A549 (cell line): ENCODE measurements around the gene RNGTT. TPM values are rescaled to one million over a fixed set of nuclear protein-coding genes. Genes with fewer than 3 reads are reported as not detected.

Experiments used
- ATAC-seq, 2 experiments: fragments of 200-7000 bp in 1 of 2; fragments of >200 bp in 1 of 2; cut with Nextera tagmentation in 1 of 2; cut with Tn5 transposase in 1 of 2; 3 replicates each; pipeline versions ENCODE4 v1.8.0 to v1.9.1; 2018 to 2020; ENCODE audit warnings: mild to moderate bottlenecking in 1 of 2, moderate library complexity in 1 of 2
- CTCF ChIA-PET: fragments of 300-600 bp; sonication (Branson Sonifier 250); formaldehyde crosslinking; extraction: SDS; loops from one replicate; lab custom pipeline; 2021; ENCODE audit warnings: antibody characterized with exemption, inconsistent platforms; lab: Yijun Ruan, JAX
- POLR2A ChIA-PET: fragments of 350-600 bp; formaldehyde crosslinking; extraction: SDS; loops from one replicate; lab custom pipeline; 2021; ENCODE audit warnings: antibody characterized with exemption, inconsistent platforms; lab: Yijun Ruan, JAX
- DNase-seq, 2 experiments: peaks; one replicate each; pipeline versions ENCODE4 v3.0.0 to v3.0.0-alpha.2; 2011 to 2016; ENCODE audit warnings: low read depth in 1 of 2, low spot score in 1 of 2
- FAIRE-seq: peaks from 2 replicates; lab custom pipeline; 2011; peaks lifted over from hg19 to GRCh38; lab: Jason Lieb, UNC
- H3K27ac ChIP-seq, 2 experiments: fragments of >200 bp; sonication (Bioruptor Twin); formaldehyde crosslinking; 3 replicates each; pipeline ENCODE4 v1.5.1; 2016 to 2017
- H3K4me1 ChIP-seq: fragments of >200 bp; sonication (Bioruptor Twin); formaldehyde crosslinking; 3 replicates; pipeline ENCODE4 v1.6.1; 2016
- H3K4me2 ChIP-seq: fragments of >200 bp; sonication (Bioruptor Twin); formaldehyde crosslinking; 3 replicates; pipeline ENCODE4 v1.6.1; 2016
- H3K4me3 ChIP-seq: fragments of >200 bp; sonication (Bioruptor Twin); formaldehyde crosslinking; 3 replicates; pipeline ENCODE4 v1.5.1; 2016
- H3K9me3 ChIP-seq: fragments of >200 bp; sonication (Bioruptor Twin); formaldehyde crosslinking; 3 replicates; pipeline ENCODE4 v1.6.1; 2016
- CHD4 ChIP-seq: fragments of 200-600 bp; sonication (generic); IDR thresholded peaks from 2 replicates; pipeline ENCODE4 v1.6.1; 2016; ENCODE audit warnings: antibody characterized with exemption, mild to moderate bottlenecking, borderline replicate concordance
- EHMT2 ChIP-seq: fragments of 200-600 bp; sonication (generic); IDR thresholded peaks from 2 replicates; pipeline ENCODE4 v1.6.1; 2016; ENCODE audit warnings: antibody characterized with exemption, low read depth, mild to moderate bottlenecking, moderate library complexity
- EP300 ChIP-seq, 2 experiments: fragments of >200 bp; sonication (Bioruptor Twin); formaldehyde crosslinking; IDR thresholded peaks; 2 replicates in 1 of 2; 3 replicates in 1 of 2; pipeline ENCODE4 v1.6.1; 2016 to 2017
- GATA3 ChIP-seq: IDR thresholded peaks from 2 replicates; pipeline ENCODE4 v1.6.1; 2012; ENCODE audit warnings: borderline replicate concordance
- HEYL ChIP-seq: fragments of 250-450 bp; sonication (Bioruptor Pico); IDR thresholded peaks from 2 replicates; pipeline ENCODE4 v1.8.0; 2021; ENCODE audit warnings: mild to moderate bottlenecking, moderate library complexity
- HOXB13 ChIP-seq: fragments of 250-450 bp; sonication (Bioruptor Pico); IDR thresholded peaks from 2 replicates; pipeline ENCODE4 v1.5.0; 2020; ENCODE audit warnings: low read depth, mild to moderate bottlenecking, moderate library complexity
- MAFK ChIP-seq: fragments of 450-650 bp; IDR thresholded peaks from 2 replicates; pipeline ENCODE4 v1.6.1; 2014; ENCODE audit not compliant: partially characterized antibody
- MAZ ChIP-seq: fragments of 150-350 bp; IDR thresholded peaks from 2 replicates; pipeline ENCODE4 v1.6.1; 2014; ENCODE audit warnings: antibody characterized with exemption, low read depth, low read length, borderline replicate concordance
- NPAS2 ChIP-seq: fragments of 250-450 bp; sonication (Bioruptor Pico); IDR thresholded peaks from 2 replicates; pipeline ENCODE4 v1.8.0; 2022; ENCODE audit warnings: mild to moderate bottlenecking, moderate library complexity, borderline replicate concordance
- NR3C1 ChIP-seq: fragments of >200 bp; sonication (Bioruptor Twin); formaldehyde crosslinking; IDR thresholded peaks from 3 replicates; pipeline ENCODE4 v1.6.1; 2017
- ZC3H11A ChIP-seq: fragments of 450-650 bp; IDR thresholded peaks from 2 replicates; pipeline ENCODE4 v1.6.1; 2014; ENCODE audit warnings: antibody characterized with exemption, mild to moderate bottlenecking
- ZFP36 ChIP-seq: fragments of 450-650 bp; IDR thresholded peaks from 2 replicates; pipeline ENCODE4 v1.6.1; 2014; ENCODE audit warnings: borderline replicate concordance; ENCODE audit not compliant: partially characterized antibody
- WGBS: methylation state at CpG from one replicate; pipeline ENCODE4 v1.1.6; 2017; ENCODE audit errors: missing lambda C conversion rate; 5-methylcytosine and 5-hydroxymethylcytosine counted together
- polyA plus RNA-seq, 4 experiments: library from polyadenylated mRNA; depleted of rRNA in 3 of 4; stranded (reverse); fragments of >200 nt; fragmentation: RNase III in 1 of 4; extraction: RNeasy Plus Mini Kit Qiagen cat#74134 plus additional on column Dnase treatment in 1 of 4; gene quantifications; 2 replicates in 3 of 4; 3 replicates in 1 of 4; pipeline ENCODE4 v1.2.3, GENCODE V29; 2011 to 2017
- TF ChIP-seq, protein P1 (sequence below): fragments of 200-600 bp; sonication (generic); IDR thresholded peaks from 2 replicates; pipeline ENCODE4 v1.6.1; 2016; ENCODE audit warnings: antibody characterized with exemption, mild to moderate bottlenecking, moderate library complexity
- TF ChIP-seq, protein P2 (sequence below): fragments of >200 bp; sonication (Bioruptor Twin); formaldehyde crosslinking; IDR thresholded peaks from 2 replicates; pipeline ENCODE4 v1.6.1; 2016
- TF ChIP-seq, protein P3 (sequence below): IDR thresholded peaks from 2 replicates; pipeline ENCODE4 v1.6.1; 2012; ENCODE audit warnings: low read depth, borderline replicate concordance
- TF ChIP-seq, protein P4 (sequence below): fragments of 150-350 bp; IDR thresholded peaks from 2 replicates; pipeline ENCODE4 v1.6.1; 2014; ENCODE audit warnings: low read depth, mild to moderate bottlenecking, low read length
- TF ChIP-seq, protein P5 (sequence below): fragments of 250-450 bp; sonication (Bioruptor Pico); IDR thresholded peaks from 2 replicates; pipeline ENCODE4 v1.5.0; 2021; ENCODE audit warnings: mild to moderate bottlenecking, moderate library complexity, borderline replicate concordance

The RNGTT gene
- polyA plus RNA-seq, 2 of the 4 experiments (the other 2 are of a cell fraction), result 11.6 to 15.0 TPM

DNA sequence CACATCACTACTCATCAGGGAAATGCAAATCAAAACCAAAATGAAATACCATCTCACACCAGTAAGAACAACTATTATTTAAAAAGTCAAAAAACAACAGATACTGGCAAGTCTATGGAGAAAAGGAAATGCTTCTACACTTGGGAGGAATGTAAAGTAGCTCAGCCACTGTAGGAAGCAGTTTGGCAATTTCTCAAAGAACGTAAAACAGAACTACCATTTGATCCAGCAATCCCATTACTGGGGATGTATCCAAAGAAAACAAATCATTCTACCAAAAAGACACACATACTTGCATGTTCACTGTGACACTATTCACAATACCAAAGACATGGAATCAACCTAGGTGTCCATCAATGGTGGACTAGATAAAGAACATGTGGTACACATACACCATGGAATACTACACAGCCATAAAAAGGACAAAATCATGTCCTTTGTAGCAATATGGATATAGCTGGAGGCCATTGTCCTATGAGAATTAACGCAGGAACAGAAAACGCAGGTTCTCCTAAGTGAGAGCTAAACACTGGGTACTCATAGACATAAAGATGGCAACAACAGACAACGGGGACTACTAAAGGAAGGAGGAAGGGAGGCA is 260.4 kb downstream of the RNGTT start:
- Histone ChIP-seq H3K4me3 (no peak overlapping the region), H3K4me2 (no peak overlapping the region), H3K27ac (no peak overlapping the region)
- WGBS, result 84% methylated on average over 4 of the region's 4 CpGs
- FAIRE-seq, result no peak
- ATAC-seq, result no peak
- POLR2A ChIA-PET, result no interaction called here
- TF ChIP-seq ZC3H11A, result no peak
- TF ChIP-seq EP300 (IDR thresholded peaks at IDR 0.05), result no peak
- no peak for TF ChIP-seq HOXB13 (CRISPR knock-in tag)
- TF ChIP-seq, all 56 proteins: peak for 0
- Histone ChIP-seq H3K4me1 (peaks cover 11% of the 10 kb centered on the region), H3K9me3 (no peaks in the 10 kb centered on the region)
- no peak for DNase-seq
- CTCF ChIA-PET, result no interaction called here

DNA sequence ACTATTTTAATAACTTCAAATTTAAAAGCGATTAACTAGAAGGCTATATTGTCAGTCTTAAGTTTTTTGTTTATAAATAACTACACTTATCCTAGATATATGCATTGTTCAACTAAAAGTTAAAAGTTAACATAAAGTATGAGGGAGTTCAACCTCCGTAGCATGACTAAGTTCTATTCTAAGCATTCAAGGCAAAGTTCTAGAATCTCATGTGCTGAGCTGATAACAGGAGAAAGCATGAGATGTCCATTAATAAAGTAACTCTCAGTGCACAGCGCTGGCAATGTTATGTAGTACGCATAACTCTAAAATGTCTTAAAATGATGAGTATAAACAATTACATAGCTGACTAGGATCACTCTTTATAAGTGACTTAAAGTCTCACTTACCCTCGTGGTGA is 264.8 kb downstream of the RNGTT start:
- no peak for ATAC-seq
- no peak overlapping the region for H3K27ac ChIP-seq
- no peak for FAIRE-seq
- no peak for DNase-seq
- no peak overlapping the region for H3K4me3 ChIP-seq
- 61% methylated on average over 5 of the region's 5 CpGs for WGBS
- H3K4me1 ChIP-seq, result peaks cover 11% of the 10 kb centered on the region
- H3K9me3 ChIP-seq, result no peaks in the 10 kb centered on the region
- CTCF ChIA-PET, result no interaction called here
- TF ChIP-seq HEYL (CRISPR knock-in tag) (no peak), NR3C1 (no peak)
- POLR2A ChIA-PET, result no interaction called here
- H3K4me2 ChIP-seq, result peak overlapping the region; percentile 51; the same call in 2 of the 3 replicates

DNA sequence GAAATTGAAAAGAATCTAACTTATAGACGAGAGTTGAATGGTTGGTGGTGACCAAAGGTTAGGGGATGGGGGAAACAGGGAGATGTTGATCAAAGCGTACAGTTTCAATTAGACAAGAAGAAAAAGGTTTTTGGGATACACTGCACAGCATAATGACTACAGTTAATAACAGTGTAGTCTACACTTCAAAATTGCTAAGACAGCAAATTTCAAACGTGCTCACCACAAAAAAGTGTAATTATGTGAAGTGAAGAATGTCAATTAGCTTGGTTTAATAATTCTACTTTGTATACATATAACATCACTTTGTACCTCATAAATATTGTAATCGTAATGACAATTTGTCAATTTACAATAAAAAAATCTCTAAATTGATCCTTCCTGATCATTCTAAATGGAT is 267.5 kb downstream of the RNGTT start:
- DNase-seq (no peak), ATAC-seq (no peak), FAIRE-seq (no peak)
- Histone ChIP-seq H3K4me2 (no peak overlapping the region), H3K4me3 (no peak overlapping the region), H3K27ac (no peak overlapping the region), H3K9me3 (no peaks in the 10 kb centered on the region), H3K4me1 (peaks cover 11% of the 10 kb centered on the region)
- ChIA-PET POLR2A (no interaction called here), CTCF (no interaction called here)
- TF ChIP-seq, protein P1, sequence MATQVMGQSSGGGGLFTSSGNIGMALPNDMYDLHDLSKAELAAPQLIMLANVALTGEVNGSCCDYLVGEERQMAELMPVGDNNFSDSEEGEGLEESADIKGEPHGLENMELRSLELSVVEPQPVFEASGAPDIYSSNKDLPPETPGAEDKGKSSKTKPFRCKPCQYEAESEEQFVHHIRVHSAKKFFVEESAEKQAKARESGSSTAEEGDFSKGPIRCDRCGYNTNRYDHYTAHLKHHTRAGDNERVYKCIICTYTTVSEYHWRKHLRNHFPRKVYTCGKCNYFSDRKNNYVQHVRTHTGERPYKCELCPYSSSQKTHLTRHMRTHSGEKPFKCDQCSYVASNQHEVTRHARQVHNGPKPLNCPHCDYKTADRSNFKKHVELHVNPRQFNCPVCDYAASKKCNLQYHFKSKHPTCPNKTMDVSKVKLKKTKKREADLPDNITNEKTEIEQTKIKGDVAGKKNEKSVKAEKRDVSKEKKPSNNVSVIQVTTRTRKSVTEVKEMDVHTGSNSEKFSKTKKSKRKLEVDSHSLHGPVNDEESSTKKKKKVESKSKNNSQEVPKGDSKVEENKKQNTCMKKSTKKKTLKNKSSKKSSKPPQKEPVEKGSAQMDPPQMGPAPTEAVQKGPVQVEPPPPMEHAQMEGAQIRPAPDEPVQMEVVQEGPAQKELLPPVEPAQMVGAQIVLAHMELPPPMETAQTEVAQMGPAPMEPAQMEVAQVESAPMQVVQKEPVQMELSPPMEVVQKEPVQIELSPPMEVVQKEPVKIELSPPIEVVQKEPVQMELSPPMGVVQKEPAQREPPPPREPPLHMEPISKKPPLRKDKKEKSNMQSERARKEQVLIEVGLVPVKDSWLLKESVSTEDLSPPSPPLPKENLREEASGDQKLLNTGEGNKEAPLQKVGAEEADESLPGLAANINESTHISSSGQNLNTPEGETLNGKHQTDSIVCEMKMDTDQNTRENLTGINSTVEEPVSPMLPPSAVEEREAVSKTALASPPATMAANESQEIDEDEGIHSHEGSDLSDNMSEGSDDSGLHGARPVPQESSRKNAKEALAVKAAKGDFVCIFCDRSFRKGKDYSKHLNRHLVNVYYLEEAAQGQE, result no peak
- TF ChIP-seq, protein P2, sequence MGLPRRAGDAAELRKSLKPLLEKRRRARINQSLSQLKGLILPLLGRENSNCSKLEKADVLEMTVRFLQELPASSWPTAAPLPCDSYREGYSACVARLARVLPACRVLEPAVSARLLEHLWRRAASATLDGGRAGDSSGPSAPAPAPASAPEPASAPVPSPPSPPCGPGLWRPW, result no peak
- peak; percentile 82 for TF ChIP-seq MAFK
- WGBS, result 87% methylated on average over 4 of the region's 4 CpGs

DNA sequence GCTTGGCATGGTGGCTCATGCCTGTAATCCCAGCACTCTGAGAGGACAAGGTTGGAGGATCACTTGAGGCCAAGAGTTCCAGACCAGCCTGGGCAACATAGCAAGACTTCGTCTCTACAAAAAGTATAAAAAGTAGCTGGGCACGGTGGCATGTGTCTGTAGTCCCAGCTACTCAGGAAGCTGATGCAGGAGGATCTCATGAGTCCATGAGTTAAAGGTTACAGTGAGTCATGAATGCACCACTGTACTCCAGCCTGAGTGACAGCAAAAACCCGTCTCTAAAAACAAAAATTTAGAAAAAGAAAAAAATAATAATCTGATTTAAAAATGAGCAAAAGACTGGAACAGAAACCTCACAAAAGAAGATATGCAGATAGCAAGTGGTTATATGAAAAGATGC is 279.7 kb downstream of the RNGTT start:
- Histone ChIP-seq H3K4me2 (no peak overlapping the region), H3K9me3 (no peaks in the 10 kb centered on the region), H3K27ac (no peak overlapping the region), H3K4me3 (no peak overlapping the region), H3K4me1 (no peaks in the 10 kb centered on the region)
- FAIRE-seq (no peak), ATAC-seq (no peak), DNase-seq (no peak)
- POLR2A ChIA-PET, result no interaction called here
- TF ChIP-seq CHD4 (no peak), GATA3 (no peak), EHMT2 (no peak), NPAS2 (no peak), MAZ (no peak), ZFP36 (no peak)
- TF ChIP-seq, protein P3, sequence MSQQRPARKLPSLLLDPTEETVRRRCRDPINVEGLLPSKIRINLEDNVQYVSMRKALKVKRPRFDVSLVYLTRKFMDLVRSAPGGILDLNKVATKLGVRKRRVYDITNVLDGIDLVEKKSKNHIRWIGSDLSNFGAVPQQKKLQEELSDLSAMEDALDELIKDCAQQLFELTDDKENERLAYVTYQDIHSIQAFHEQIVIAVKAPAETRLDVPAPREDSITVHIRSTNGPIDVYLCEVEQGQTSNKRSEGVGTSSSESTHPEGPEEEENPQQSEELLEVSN, result no peak
- TF ChIP-seq, protein P4, sequence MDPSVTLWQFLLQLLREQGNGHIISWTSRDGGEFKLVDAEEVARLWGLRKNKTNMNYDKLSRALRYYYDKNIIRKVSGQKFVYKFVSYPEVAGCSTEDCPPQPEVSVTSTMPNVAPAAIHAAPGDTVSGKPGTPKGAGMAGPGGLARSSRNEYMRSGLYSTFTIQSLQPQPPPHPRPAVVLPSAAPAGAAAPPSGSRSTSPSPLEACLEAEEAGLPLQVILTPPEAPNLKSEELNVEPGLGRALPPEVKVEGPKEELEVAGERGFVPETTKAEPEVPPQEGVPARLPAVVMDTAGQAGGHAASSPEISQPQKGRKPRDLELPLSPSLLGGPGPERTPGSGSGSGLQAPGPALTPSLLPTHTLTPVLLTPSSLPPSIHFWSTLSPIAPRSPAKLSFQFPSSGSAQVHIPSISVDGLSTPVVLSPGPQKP, result no peak
- TF ChIP-seq, protein P5, sequence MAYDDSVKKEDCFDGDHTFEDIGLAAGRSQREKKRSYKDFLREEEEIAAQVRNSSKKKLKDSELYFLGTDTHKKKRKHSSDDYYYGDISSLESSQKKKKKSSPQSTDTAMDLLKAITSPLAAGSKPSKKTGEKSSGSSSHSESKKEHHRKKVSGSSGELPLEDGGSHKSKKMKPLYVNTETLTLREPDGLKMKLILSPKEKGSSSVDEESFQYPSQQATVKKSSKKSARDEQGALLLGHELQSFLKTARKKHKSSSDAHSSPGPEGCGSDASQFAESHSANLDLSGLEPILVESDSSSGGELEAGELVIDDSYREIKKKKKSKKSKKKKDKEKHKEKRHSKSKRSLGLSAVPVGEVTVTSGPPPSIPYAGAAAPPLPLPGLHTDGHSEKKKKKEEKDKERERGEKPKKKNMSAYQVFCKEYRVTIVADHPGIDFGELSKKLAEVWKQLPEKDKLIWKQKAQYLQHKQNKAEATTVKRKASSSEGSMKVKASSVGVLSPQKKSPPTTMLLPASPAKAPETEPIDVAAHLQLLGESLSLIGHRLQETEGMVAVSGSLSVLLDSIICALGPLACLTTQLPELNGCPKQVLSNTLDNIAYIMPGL, result no peak
- CTCF ChIA-PET, result no interaction called here
- 78% methylated on average over 3 of the region's 3 CpGs for WGBS
